Lower leg skin (tissue), 4 donors: Measurements from ENCODE around the gene MTMR2. TPM values are rescaled to one million over a fixed set of nuclear protein-coding genes. Genes with fewer than 3 reads are reported as not detected.

Source experiments
- DNase-seq, 2 donors: peaks; one replicate each; pipeline ENCODE4 v3.0.0-alpha.2; 2019; ENCODE audit warnings: low spot score in 2 of 2
- H3K4me3 ChIP-seq: fragments of 200-600 bp; sonication (generic); 2 replicates; pipeline ENCODE4 v1.5.1; 2017; ENCODE audit warnings: mild to moderate bottlenecking, low read depth; ENCODE audit not compliant: poor library complexity, severe bottlenecking
- CTCF ChIP-seq, 3 donors: fragments of 450-650 bp; IDR thresholded peaks; one replicate each; pipeline ENCODE4 v1.5.1; 2016; ENCODE audit warnings: antibody characterized with exemption in 3 of 3, mild to moderate bottlenecking in 3 of 3, moderate library complexity in 2 of 3
- POLR2A ChIP-seq, 2 donors: fragments of 450-650 bp; IDR thresholded peaks; one replicate each; pipeline ENCODE4 v1.6.1; 2016 to 2017; ENCODE audit warnings: antibody characterized with exemption in 2 of 2, mild to moderate bottlenecking in 1 of 2, moderate library complexity in 1 of 2
- WGBS, 2 donors: methylation state at CpG; one replicate each; pipeline ENCODE4 v1.1.5; 2018; 5-methylcytosine and 5-hydroxymethylcytosine counted together
- intact Hi-C: fragments of 100-400 bp; cut with DNase I; formaldehyde crosslinking; loops from one replicate; pipeline ENCODE4 v1.15.0; 2023; ENCODE audit warnings: low total_unique reads
- total RNA-seq, 4 donors: library from RNA; depleted of rRNA; stranded (reverse); fragments of >200 nt; gene quantifications; one replicate each; pipeline ENCODE4 v1.1.0, GENCODE V29; 2016

The MTMR2 gene
- total RNA-seq, 4 donors from 2014 or later = 11.1 to 17.4 (median 12.2) TPM

DNA sequence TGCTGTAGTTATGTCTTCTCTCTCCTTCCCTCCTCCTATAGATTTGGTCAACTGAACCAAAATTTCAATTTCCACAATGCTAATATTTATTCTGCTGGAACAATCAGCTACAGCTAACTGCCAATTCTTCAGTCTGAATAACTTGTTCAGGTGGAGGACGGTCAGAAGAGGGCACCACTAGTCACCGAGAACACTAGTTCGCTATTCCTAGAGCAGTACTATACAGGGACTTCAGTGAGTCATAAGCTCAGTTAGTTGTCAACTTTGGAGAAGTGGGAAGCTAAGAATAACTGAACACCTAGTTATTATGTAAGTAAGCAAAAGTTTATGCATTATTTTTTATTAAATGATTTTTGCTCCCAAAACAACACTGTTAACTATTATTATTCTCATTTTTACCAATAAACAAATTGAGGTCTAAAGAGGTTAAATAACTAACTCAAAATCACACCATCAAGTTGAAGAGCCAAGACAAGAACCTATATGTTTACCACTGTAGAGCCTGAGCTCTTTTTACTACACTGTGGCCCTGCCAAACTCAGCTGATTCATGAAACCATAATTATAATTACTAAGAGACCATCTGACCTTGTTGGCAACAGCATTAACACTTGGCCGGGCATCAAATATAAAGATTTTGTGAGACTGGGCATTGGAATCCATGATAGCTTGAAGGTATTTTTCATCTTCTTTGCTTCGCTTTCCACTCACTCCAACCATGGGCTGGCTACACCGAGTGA lies 74.7 kb downstream of the MTMR2 start:
- intact Hi-C loops = loop anchor here (5.0 kb wide), 1 partner anchor 493 kb away; the partner anchor contains the start of gene MAML2
- H3K4me3 ChIP-seq = no peak overlapping the region
- 51 to 53% methylated on average over 6 of the region's 6 CpGs for WGBS, 2 donors
- no peak for TF ChIP-seq POLR2A (IDR thresholded peaks at IDR 0.05)
- peak in 1 of 3 donors; percentile 32 for TF ChIP-seq CTCF (IDR thresholded peaks at IDR 0.05)
- DNase-seq = peak; percentile 30 to 84

GRCh38 chr11:95845167-95845566 lies 78.7 kb downstream of the MTMR2 start:
- DNase-seq = no peak
- no peak overlapping the region for H3K4me3 ChIP-seq
- intact Hi-C loops = loop anchor here (5.0 kb wide), 1 partner anchor 497 kb away; the partner anchor contains the start of gene MAML2
- WGBS, 2 donors = 92 to 98% methylated on average over 1 of the region's 1 CpG
- no peak for TF ChIP-seq CTCF (IDR thresholded peaks at IDR 0.05)
- TF ChIP-seq POLR2A (IDR thresholded peaks at IDR 0.05) = no peak

- 9 to 17% methylated on average over 3 of the region's 3 CpGs for WGBS, 2 donors
- peak in 1 of 3 donors; percentile 41 for TF ChIP-seq CTCF (IDR thresholded peaks at IDR 0.05)
- TF ChIP-seq POLR2A (IDR thresholded peaks at IDR 0.05) = no peak
- no peak overlapping the region for H3K4me3 ChIP-seq
- intact Hi-C loops = no loop called here
- peak in 1 of 2 donors; percentile 51 for DNase-seq
These were observed 88.0 kb downstream of the MTMR2 start for GRCh38 chr11:95835768-95836488.

DNA sequence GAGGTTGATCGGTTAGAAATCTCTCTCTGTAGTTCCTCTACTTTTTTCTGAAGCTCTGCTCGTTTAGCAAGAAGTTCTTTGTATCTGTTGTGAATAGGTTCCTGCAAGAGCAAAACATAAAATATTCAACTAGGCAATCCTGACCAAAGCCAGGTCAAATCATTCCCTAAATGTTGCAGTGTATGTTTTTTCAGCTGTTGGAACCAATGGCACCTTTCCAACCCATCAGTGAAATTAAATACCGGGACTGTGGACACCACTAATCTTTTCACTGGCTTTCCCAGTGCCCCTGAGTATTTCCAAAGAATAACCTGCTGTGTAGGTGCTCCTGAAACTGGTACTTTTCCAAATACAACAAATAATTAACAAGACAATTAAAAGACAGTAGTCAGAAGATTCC lies 88.6 kb downstream of the MTMR2 start:
- WGBS, 2 donors = 52 to 67% methylated on average over 3 of the region's 3 CpGs

DNA sequence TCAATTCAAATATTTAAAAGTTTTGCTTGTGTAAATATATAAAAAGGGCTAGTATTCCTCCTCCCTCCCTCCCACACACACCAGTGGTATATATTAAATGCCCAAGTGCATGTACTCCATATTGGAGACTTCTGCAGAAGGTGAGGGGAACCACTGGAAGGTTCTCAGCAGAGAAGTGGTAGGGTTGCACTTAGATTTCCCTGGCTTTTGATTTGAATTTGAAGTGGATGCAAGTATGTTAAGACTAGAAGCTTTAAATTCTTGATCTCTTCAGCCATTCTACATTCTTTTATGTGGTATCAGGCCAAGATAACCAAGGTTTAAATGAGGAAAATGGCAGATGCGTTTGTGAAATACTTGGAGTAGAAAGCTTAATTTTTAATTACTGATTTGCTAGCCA lies 90.5 kb downstream of the MTMR2 start:
- intact Hi-C loops = no loop called here
- no peak overlapping the region for H3K4me3 ChIP-seq
- WGBS, 2 donors = 0 to 89% methylated on average over 1 of the region's 1 CpG
- no peak for TF ChIP-seq CTCF (IDR thresholded peaks at IDR 0.05)
- no peak for TF ChIP-seq POLR2A (IDR thresholded peaks at IDR 0.05)
- no peak for DNase-seq

More for the DNA sequence above, 88.6 kb downstream of the MTMR2 start:
- intact Hi-C loops = no loop called here
- DNase-seq = no peak
- H3K4me3 ChIP-seq = no peak overlapping the region
- TF ChIP-seq CTCF (IDR thresholded peaks at IDR 0.05) (no peak), POLR2A (IDR thresholded peaks at IDR 0.05) (no peak)
